K562 (cell line): ENCODE measurements around the gene PRR14.

Experiments used
- CEBPB ChIP-seq: fragments of 450-650 bp; IDR thresholded peaks from 2 replicates; pipeline ENCODE4 v1.6.1; 2016; ENCODE audit warnings: missing genetic modification characterization, missing compliant biosample characterization
- CHD1 ChIP-seq: fragments of 200-600 bp; sonication (generic); IDR thresholded peaks from one replicate; pipeline ENCODE4 v1.6.1; 2012; ENCODE audit warnings: mild to moderate bottlenecking, moderate library complexity, low read length, inconsistent platforms
- HDGF ChIP-seq: fragments of 450-650 bp; IDR thresholded peaks from 2 replicates; pipeline ENCODE4 v1.6.1; 2016
- KAT7 ChIP-seq: sonication (generic); formaldehyde crosslinking; IDR thresholded peaks from 2 replicates; pipeline ENCODE4 v1.8.0; 2022; ENCODE audit warnings: missing genetic modification reagents, mild to moderate bottlenecking, borderline replicate concordance
- KDM2B ChIP-seq: fragments of 250-450 bp; sonication (Bioruptor Pico); IDR thresholded peaks from 2 replicates; pipeline ENCODE4 v1.8.0; 2021; ENCODE audit warnings: mild to moderate bottlenecking, moderate library complexity
- KDM5B ChIP-seq: fragments of 200-600 bp; sonication (generic); IDR thresholded peaks from 2 replicates; pipeline ENCODE4 v1.6.1; 2012; ENCODE audit warnings: low read depth, mild to moderate bottlenecking, moderate library complexity, low read length, control low read depth, inconsistent platforms; ENCODE audit not compliant: insufficient replicate concordance
- ZNF12 ChIP-seq: sonication (generic); formaldehyde crosslinking; IDR thresholded peaks from 2 replicates; pipeline ENCODE4 v1.4.0; 2020; ENCODE audit warnings: mild to moderate bottlenecking, missing genetic modification reagents
- TF ChIP-seq, protein P1 (sequence below): sonication (generic); formaldehyde crosslinking; IDR thresholded peaks from 2 replicates; pipeline ENCODE4 v1.8.1; 2022; ENCODE audit warnings: missing genetic modification reagents
- TF ChIP-seq, protein P2 (sequence below), 2 experiments: fragments of 450-650 bp; formaldehyde crosslinking in 1 of 2; IDR thresholded peaks; 2 replicates each; pipeline versions ENCODE4 v1.4.0 to v1.6.1; 2014 to 2020; ENCODE audit warnings: mild to moderate bottlenecking in 2 of 2, borderline replicate concordance in 1 of 2, low read depth in 1 of 2
- TF ChIP-seq, protein P3 (sequence below): fragments of 250-450 bp; sonication (Bioruptor Pico); IDR thresholded peaks from 2 replicates; pipeline ENCODE4 v1.4.0; 2020; ENCODE audit warnings: mild to moderate bottlenecking
- TF ChIP-seq, protein P4 (sequence below): IDR thresholded peaks from 2 replicates; pipeline ENCODE4 v1.6.1; 2012; ENCODE audit warnings: low read depth, low read length, improper control_type of control experiment, borderline replicate concordance
- TF ChIP-seq, protein P5 (sequence below), 3 experiments: fragments of 200-800 bp in 1 of 3; sonication (Bioruptor generic) in 1 of 3; sonication (generic) in 1 of 3; formaldehyde crosslinking in 1 of 3; IDR thresholded peaks; 2 replicates each; pipeline versions ENCODE4 v1.6.1 to v1.8.0; 2016 to 2022; ENCODE audit warnings: mild to moderate bottlenecking in 2 of 3, missing compliant biosample characterization in 2 of 3, missing genetic modification characterization in 2 of 3, missing genetic modification reagents in 1 of 3
- TF ChIP-seq, protein P6 (sequence below): fragments of 450-650 bp; formaldehyde crosslinking; IDR thresholded peaks from 2 replicates; pipeline ENCODE4 v1.4.0; 2022; ENCODE audit warnings: mild to moderate bottlenecking, moderate library complexity

DNA sequence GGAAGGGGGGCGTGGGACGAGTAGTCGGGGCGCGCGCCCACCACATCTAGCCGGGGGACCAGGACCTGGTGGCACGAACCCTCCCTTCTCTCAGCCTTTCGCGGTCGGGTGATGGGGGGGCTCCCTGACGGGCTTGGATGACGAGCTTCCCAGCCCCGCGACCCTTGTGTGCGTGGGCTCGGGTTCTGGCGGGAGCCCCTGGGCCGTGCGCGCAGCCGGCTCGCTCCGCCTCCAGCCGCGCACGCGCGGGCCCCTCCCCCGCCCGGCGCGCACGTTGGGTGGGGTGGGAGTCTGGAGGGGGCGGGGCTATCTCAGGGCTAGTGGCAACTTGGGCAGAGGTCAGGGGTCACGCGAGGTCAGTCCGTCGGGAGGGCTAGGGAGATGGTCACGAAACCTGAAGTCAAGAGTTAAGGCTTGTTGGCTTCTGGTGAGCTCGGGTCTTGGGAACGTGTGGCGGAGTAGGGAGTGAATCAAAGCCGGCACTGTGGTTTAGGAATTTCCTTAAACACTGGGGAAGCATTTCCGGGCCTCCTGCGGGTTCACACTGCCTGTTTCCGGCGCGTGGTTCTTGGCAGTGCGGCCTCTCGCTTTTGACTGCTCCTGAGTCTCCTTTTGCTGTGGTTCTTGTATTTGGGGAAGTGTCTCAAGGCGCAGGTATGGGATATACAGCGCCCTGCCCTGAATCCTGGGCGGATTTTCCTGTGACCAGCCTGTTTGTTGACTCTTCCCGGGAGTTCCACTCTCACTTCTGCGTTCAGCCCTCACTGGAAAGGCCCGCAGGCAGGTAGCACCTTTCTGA is 48.3 kb downstream of the PRR14 start, which contains the start of gene SRCAP:
- no peak for TF ChIP-seq HDGF
- no peak for TF ChIP-seq KDM2B (CRISPR knock-in tag)
- TF ChIP-seq KAT7 (CRISPR knock-in tag), result no peak; the same call in 1 of the 2 replicates
- TF ChIP-seq, protein P1, sequence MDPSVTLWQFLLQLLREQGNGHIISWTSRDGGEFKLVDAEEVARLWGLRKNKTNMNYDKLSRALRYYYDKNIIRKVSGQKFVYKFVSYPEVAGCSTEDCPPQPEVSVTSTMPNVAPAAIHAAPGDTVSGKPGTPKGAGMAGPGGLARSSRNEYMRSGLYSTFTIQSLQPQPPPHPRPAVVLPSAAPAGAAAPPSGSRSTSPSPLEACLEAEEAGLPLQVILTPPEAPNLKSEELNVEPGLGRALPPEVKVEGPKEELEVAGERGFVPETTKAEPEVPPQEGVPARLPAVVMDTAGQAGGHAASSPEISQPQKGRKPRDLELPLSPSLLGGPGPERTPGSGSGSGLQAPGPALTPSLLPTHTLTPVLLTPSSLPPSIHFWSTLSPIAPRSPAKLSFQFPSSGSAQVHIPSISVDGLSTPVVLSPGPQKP (CRISPR knock-in tag), result no peak
- TF ChIP-seq, protein P2, sequence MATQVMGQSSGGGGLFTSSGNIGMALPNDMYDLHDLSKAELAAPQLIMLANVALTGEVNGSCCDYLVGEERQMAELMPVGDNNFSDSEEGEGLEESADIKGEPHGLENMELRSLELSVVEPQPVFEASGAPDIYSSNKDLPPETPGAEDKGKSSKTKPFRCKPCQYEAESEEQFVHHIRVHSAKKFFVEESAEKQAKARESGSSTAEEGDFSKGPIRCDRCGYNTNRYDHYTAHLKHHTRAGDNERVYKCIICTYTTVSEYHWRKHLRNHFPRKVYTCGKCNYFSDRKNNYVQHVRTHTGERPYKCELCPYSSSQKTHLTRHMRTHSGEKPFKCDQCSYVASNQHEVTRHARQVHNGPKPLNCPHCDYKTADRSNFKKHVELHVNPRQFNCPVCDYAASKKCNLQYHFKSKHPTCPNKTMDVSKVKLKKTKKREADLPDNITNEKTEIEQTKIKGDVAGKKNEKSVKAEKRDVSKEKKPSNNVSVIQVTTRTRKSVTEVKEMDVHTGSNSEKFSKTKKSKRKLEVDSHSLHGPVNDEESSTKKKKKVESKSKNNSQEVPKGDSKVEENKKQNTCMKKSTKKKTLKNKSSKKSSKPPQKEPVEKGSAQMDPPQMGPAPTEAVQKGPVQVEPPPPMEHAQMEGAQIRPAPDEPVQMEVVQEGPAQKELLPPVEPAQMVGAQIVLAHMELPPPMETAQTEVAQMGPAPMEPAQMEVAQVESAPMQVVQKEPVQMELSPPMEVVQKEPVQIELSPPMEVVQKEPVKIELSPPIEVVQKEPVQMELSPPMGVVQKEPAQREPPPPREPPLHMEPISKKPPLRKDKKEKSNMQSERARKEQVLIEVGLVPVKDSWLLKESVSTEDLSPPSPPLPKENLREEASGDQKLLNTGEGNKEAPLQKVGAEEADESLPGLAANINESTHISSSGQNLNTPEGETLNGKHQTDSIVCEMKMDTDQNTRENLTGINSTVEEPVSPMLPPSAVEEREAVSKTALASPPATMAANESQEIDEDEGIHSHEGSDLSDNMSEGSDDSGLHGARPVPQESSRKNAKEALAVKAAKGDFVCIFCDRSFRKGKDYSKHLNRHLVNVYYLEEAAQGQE (IDR thresholded peaks at IDR 0.05; ENCODE audit: borderline replicate concordance), result peak; percentile 22; the same call in 1 of the 2 replicates
- TF ChIP-seq, protein P2 (CRISPR knock-in tag; IDR thresholded peaks at IDR 0.05; ENCODE audit: low read depth), result peak; percentile 66
- TF ChIP-seq, protein P3, sequence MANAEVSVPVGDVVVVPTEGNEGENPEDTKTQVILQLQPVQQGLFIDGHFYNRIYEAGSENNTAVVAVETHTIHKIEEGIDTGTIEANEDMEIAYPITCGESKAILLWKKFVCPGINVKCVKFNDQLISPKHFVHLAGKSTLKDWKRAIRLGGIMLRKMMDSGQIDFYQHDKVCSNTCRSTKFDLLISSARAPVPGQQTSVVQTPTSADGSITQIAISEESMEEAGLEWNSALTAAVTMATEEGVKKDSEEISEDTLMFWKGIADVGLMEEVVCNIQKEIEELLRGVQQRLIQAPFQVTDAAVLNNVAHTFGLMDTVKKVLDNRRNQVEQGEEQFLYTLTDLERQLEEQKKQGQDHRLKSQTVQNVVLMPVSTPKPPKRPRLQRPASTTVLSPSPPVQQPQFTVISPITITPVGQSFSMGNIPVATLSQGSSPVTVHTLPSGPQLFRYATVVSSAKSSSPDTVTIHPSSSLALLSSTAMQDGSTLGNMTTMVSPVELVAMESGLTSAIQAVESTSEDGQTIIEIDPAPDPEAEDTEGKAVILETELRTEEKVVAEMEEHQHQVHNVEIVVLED (CRISPR knock-in tag), result peak; percentile 83
- TF ChIP-seq, protein P4, sequence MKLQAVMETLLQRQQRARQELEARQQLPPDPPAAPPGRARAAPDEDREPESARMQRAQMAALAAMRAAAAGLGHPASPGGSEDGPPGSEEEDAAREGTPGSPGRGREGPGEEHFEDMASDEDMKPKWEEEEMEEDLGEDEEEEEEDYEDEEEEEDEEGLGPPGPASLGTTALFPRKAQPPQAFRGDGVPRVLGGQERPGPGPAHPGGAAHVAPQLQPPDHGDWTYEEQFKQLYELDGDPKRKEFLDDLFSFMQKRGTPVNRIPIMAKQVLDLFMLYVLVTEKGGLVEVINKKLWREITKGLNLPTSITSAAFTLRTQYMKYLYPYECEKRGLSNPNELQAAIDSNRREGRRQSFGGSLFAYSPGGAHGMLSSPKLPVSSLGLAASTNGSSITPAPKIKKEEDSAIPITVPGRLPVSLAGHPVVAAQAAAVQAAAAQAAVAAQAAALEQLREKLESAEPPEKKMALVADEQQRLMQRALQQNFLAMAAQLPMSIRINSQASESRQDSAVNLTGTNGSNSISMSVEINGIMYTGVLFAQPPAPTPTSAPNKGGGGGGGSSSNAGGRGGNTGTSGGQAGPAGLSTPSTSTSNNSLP, result no peak
- no peak for TF ChIP-seq CEBPB (tag)
- TF ChIP-seq KDM5B, result peak; percentile 7
- TF ChIP-seq, protein P5, sequence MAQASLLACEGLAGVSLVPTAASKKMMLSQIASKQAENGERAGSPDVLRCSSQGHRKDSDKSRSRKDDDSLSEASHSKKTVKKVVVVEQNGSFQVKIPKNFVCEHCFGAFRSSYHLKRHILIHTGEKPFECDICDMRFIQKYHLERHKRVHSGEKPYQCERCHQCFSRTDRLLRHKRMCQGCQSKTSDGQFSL (CRISPR knock-in tag; IDR thresholded peaks at IDR 0.05), result no peak
- TF ChIP-seq, protein P5 (tag; IDR thresholded peaks at IDR 0.05), result no peak
- TF ChIP-seq, protein P6, sequence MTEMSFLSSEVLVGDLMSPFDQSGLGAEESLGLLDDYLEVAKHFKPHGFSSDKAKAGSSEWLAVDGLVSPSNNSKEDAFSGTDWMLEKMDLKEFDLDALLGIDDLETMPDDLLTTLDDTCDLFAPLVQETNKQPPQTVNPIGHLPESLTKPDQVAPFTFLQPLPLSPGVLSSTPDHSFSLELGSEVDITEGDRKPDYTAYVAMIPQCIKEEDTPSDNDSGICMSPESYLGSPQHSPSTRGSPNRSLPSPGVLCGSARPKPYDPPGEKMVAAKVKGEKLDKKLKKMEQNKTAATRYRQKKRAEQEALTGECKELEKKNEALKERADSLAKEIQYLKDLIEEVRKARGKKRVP (CRISPR knock-in tag), result no peak
- TF ChIP-seq CHD1, result no peak
- TF ChIP-seq ZNF12 (CRISPR knock-in tag), result peak; percentile 82; the same call in 1 of the 2 replicates
